ENCODE measurements around the gene ODC1. TPM values are rescaled to one million over a fixed set of nuclear protein-coding genes. Genes with fewer than 3 reads are reported as not detected.

The ODC1 gene
- total RNA-seq, 1 donor from 2014 or later: 88.0 TPM

- Mint-ChIP-seq H3K4me1 (ENCODE audit: low read depth, unreplicated experiment) (no peaks in the 10 kb centered on the region), H3K36me3 (ENCODE audit: unreplicated experiment) (no peaks in the 10 kb centered on the region), H3K27me3 (ENCODE audit: unreplicated experiment) (no peaks in the 10 kb centered on the region), H3K4me3 (ENCODE audit: unreplicated experiment) (no peak overlapping the region), H3K9me3 (ENCODE audit: unreplicated experiment) (peaks cover 5% of the 10 kb centered on the region), H3K27ac (ENCODE audit: unreplicated experiment) (no peak overlapping the region)
- TF ChIP-seq CTCF (IDR thresholded peaks at IDR 0.05; ENCODE audit: partially characterized antibody, unreplicated experiment): no peak
- DNase-seq: no peak
These were observed 24.7 kb downstream of the ODC1 start for GRCh38 chr2:10423400-10423774.

GRCh38 chr2:10422732-10423399 is 25.3 kb downstream of the ODC1 start:
- no peak for DNase-seq
- Mint-ChIP-seq H3K27ac (ENCODE audit: unreplicated experiment) (no peak overlapping the region), H3K27me3 (ENCODE audit: unreplicated experiment) (no peaks in the 10 kb centered on the region), H3K9me3 (ENCODE audit: unreplicated experiment) (peaks cover 6% of the 10 kb centered on the region), H3K4me1 (ENCODE audit: low read depth, unreplicated experiment) (no peaks in the 10 kb centered on the region), H3K4me3 (ENCODE audit: unreplicated experiment) (no peak overlapping the region), H3K36me3 (ENCODE audit: unreplicated experiment) (no peaks in the 10 kb centered on the region)
- TF ChIP-seq CTCF (IDR thresholded peaks at IDR 0.05; ENCODE audit: partially characterized antibody, unreplicated experiment): no peak

GRCh38 chr2:10422251-10422650 is 25.9 kb downstream of the ODC1 start:
- H3K9me3 Mint-ChIP-seq (ENCODE audit: unreplicated experiment): peaks cover 6% of the 10 kb centered on the region
- H3K4me3 Mint-ChIP-seq (ENCODE audit: unreplicated experiment): no peak overlapping the region
- no peak for DNase-seq
- H3K27ac Mint-ChIP-seq (ENCODE audit: unreplicated experiment): no peak overlapping the region
- no peaks in the 10 kb centered on the region for H3K4me1 Mint-ChIP-seq (ENCODE audit: low read depth, unreplicated experiment)
- H3K36me3 Mint-ChIP-seq (ENCODE audit: unreplicated experiment): no peaks in the 10 kb centered on the region
- no peaks in the 10 kb centered on the region for H3K27me3 Mint-ChIP-seq (ENCODE audit: unreplicated experiment)
- no peak for TF ChIP-seq CTCF (IDR thresholded peaks at IDR 0.05; ENCODE audit: partially characterized antibody, unreplicated experiment)

- no peaks in the 10 kb centered on the region for H3K27me3 Mint-ChIP-seq (ENCODE audit: unreplicated experiment)
- no peak overlapping the region for H3K27ac Mint-ChIP-seq (ENCODE audit: unreplicated experiment)
- no peaks in the 10 kb centered on the region for H3K4me1 Mint-ChIP-seq (ENCODE audit: low read depth, unreplicated experiment)
- no peak for DNase-seq
- H3K4me3 Mint-ChIP-seq (ENCODE audit: unreplicated experiment): no peak overlapping the region
- no peak for TF ChIP-seq CTCF (IDR thresholded peaks at IDR 0.05; ENCODE audit: partially characterized antibody, unreplicated experiment)
- peaks cover 5% of the 10 kb centered on the region for H3K9me3 Mint-ChIP-seq (ENCODE audit: unreplicated experiment)
- no peaks in the 10 kb centered on the region for H3K36me3 Mint-ChIP-seq (ENCODE audit: unreplicated experiment)
These were observed 28.4 kb downstream of the ODC1 start for GRCh38 chr2:10419553-10420257.

Measured in glutamatergic neuron (in vitro differentiated cells).